ENCODE data around the gene SEMA4C.

DNA sequence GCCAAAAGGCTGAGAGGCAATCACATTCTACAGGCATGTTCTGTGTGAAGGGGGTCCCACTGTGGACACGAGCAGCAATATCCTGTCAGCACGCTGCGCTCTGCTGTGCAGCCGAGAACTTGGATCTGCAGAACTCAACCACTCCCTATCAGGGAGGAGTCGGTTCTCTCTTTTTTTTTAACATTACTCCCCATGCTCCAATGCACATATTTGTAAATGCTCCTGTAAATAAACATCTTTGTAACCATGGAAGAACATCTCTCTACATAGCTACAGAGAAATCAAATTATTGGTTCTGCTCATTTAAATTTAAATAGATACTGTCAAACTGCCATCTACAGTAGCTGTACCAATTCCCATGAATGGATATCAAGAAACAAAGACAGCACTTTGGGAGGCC, 23.1 kb downstream of the SEMA4C start:
- TF ChIP-seq EP300 (IDR thresholded peaks at IDR 0.05) (no peak), POLR2AphosphoS5 (IDR thresholded peaks at IDR 0.05) (no peak)
- TF ChIP-seq, protein P1, sequence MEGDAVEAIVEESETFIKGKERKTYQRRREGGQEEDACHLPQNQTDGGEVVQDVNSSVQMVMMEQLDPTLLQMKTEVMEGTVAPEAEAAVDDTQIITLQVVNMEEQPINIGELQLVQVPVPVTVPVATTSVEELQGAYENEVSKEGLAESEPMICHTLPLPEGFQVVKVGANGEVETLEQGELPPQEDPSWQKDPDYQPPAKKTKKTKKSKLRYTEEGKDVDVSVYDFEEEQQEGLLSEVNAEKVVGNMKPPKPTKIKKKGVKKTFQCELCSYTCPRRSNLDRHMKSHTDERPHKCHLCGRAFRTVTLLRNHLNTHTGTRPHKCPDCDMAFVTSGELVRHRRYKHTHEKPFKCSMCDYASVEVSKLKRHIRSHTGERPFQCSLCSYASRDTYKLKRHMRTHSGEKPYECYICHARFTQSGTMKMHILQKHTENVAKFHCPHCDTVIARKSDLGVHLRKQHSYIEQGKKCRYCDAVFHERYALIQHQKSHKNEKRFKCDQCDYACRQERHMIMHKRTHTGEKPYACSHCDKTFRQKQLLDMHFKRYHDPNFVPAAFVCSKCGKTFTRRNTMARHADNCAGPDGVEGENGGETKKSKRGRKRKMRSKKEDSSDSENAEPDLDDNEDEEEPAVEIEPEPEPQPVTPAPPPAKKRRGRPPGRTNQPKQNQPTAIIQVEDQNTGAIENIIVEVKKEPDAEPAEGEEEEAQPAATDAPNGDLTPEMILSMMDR (IDR thresholded peaks at IDR 0.05), result no peak

Measured in gastroesophageal sphincter (tissue), 3 donors.